ENCODE results near the gene ABCA7.

ABCA7 gene

GRCh38 chr19:1101337-1101698 lies 61.4 kb downstream of the ABCA7 start:
- H3K4me2 ChIP-seq (ENCODE audit: low read length, poor library complexity, severe bottlenecking) = peak overlapping the region; percentile 40
- H4K8ac ChIP-seq (ENCODE audit: low read length) = peak overlapping the region; percentile 69
- WGBS = 49% methylated on average over 9 of the region's 9 CpGs

DNA sequence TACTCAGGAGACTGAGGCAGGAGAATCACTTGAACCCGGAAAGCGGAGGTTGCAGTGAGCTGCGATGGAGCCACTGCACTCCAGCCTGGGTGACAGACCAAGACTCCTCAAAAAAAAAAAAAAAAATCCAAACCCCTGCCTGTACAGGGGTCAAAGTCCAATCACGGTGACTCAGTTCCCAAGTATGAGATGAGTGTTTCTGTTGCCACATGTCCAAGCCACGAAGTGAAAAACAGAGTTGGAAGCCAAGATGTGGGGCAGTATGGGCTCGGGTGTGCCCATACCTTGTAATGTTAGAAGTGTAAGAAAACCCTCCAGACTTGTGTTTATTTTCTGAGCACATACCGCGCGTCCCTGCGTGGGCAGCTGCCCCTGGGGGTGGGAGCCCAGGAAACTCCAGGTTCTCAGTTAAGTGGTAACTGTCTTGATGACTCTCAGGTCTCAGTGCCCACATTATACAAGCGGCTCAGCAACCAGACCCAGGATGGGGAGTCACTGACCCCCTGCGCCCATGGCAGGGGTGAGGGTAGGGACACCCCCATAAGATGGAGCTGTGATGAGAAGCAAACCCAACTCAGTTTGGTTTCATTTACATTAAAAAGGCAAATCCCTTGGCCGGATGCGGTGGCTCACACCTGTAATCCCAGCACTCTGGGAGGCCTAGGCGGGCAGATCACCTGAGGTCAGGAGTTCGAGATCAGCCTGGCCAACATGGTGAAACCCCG lies 62.7 kb downstream of the ABCA7 start:
- H3K27ac ChIP-seq (ENCODE audit: low read length, poor library complexity, severe bottlenecking) = peak overlapping the region; percentile 99
- peak overlapping the region; percentile 52 for H4K8ac ChIP-seq (ENCODE audit: low read length)
- H3K9me3 ChIP-seq (ENCODE audit: control insufficient read depth, low read length) = peaks cover 3% of the 10 kb centered on the region
- 31% methylated on average over 15 of the region's 17 CpGs for WGBS
- peak overlapping the region in 1 of 2 experiments; percentile 57 for H3K14ac ChIP-seq (ENCODE audit: low read length in 2 of 2)
- peak; percentile 99 for DNase-seq
- H3K4me3 ChIP-seq (ENCODE audit: insufficient read depth in 1 of 2, low read depth in 1 of 2, low read length in 2 of 2) = peak overlapping the region in 1 of 2 experiments; percentile 60
- peaks cover 40% of the 10 kb centered on the region for H3K4me1 ChIP-seq (ENCODE audit: control insufficient read depth, insufficient read depth, low read depth, low read length)
- H3K18ac ChIP-seq (ENCODE audit: low read depth in 1 of 2, low read length in 2 of 2) = peak overlapping the region; percentile 93 to 94
- peak overlapping the region; percentile 77 to 82 for H3K4ac ChIP-seq (ENCODE audit: low read depth in 1 of 2, low read length in 2 of 2)
- H3K9ac ChIP-seq (ENCODE audit: low read length) = peak overlapping the region; percentile 89
- H2BK12ac ChIP-seq (ENCODE audit: low read length in 2 of 2) = peak overlapping the region; percentile 90 to 96
- H4K91ac ChIP-seq (ENCODE audit: low read length) = peak overlapping the region; percentile 70
- peak overlapping the region; percentile 28 for H3K4me2 ChIP-seq (ENCODE audit: low read length, poor library complexity, severe bottlenecking)
- H3K36me3 ChIP-seq (ENCODE audit: control insufficient read depth in 1 of 2, insufficient read depth in 2 of 2, low read depth in 1 of 2, low read length in 2 of 2) = peaks cover 15 to 27% of the 10 kb centered on the region in 2 experiments
- peak overlapping the region in 1 of 2 experiments; percentile 74 for H3K23ac ChIP-seq (ENCODE audit: low read length in 2 of 2)
- no peak overlapping the region for H2BK120ac ChIP-seq (ENCODE audit: low read depth, low read length)
- no peaks in the 10 kb centered on the region for H3K27me3 ChIP-seq (ENCODE audit: control insufficient read depth in 1 of 2, insufficient read depth in 1 of 2, low read length in 2 of 2)
- H2BK5ac ChIP-seq (ENCODE audit: low read depth, low read length, poor library complexity, severe bottlenecking) = peak overlapping the region; percentile 93
- peak overlapping the region; percentile 94 for H2AK5ac ChIP-seq (ENCODE audit: low read length, severe bottlenecking)
- peak overlapping the region; percentile 49 for H2BK15ac ChIP-seq (ENCODE audit: low read depth, poor library complexity, severe bottlenecking)
- peaks cover 3% of the 10 kb centered on the region for H3K79me1 ChIP-seq (replicated peaks; ENCODE audit: low read length, poor library complexity, severe bottlenecking)
- no peak overlapping the region for H2AFZ ChIP-seq (ENCODE audit: low read depth, low read length)

More at GRCh38 chr19:1101337-1101698, 61.4 kb downstream of the ABCA7 start:
- Histone ChIP-seq H3K18ac (ENCODE audit: low read depth in 1 of 2, low read length in 2 of 2) (peak overlapping the region; percentile 93 to 94), H4K91ac (ENCODE audit: low read length) (peak overlapping the region; percentile 47), H2AFZ (ENCODE audit: low read depth, low read length) (no peak overlapping the region), H2BK12ac (ENCODE audit: low read length in 2 of 2) (peak overlapping the region; percentile 67 to 97), H3K27ac (ENCODE audit: low read length, poor library complexity, severe bottlenecking) (peak overlapping the region; percentile 99), H3K9ac (ENCODE audit: low read length) (peak overlapping the region; percentile 89), H3K4me3 (ENCODE audit: insufficient read depth in 1 of 2, low read depth in 1 of 2, low read length in 2 of 2) (no peak overlapping the region), H2BK120ac (ENCODE audit: low read depth, low read length) (peak overlapping the region; percentile 99), H3K23ac (ENCODE audit: low read length in 2 of 2) (no peak overlapping the region), H3K36me3 (ENCODE audit: control insufficient read depth in 1 of 2, insufficient read depth in 2 of 2, low read depth in 1 of 2, low read length in 2 of 2) (peaks cover 6 to 14% of the 10 kb centered on the region in 2 experiments), H2BK15ac (ENCODE audit: low read depth, poor library complexity, severe bottlenecking) (peak overlapping the region; percentile 99), H2BK5ac (ENCODE audit: low read depth, low read length, poor library complexity, severe bottlenecking) (peak overlapping the region; percentile 80), H3K14ac (ENCODE audit: low read length in 2 of 2) (no peak overlapping the region), H3K9me3 (ENCODE audit: control insufficient read depth, low read length) (peaks cover 3% of the 10 kb centered on the region), H3K27me3 (ENCODE audit: control insufficient read depth in 1 of 2, insufficient read depth in 1 of 2, low read length in 2 of 2) (no peaks in the 10 kb centered on the region), H3K4me1 (ENCODE audit: control insufficient read depth, insufficient read depth, low read depth, low read length) (peaks cover 30% of the 10 kb centered on the region), H2AK5ac (ENCODE audit: low read length, severe bottlenecking) (peak overlapping the region; percentile 90), H3K79me1 (replicated peaks; ENCODE audit: low read length, poor library complexity, severe bottlenecking) (peaks cover 2% of the 10 kb centered on the region), H3K4ac (ENCODE audit: low read depth in 1 of 2, low read length in 2 of 2) (peak overlapping the region; percentile 24 to 90)
- no peak for DNase-seq

- peak overlapping the region; percentile 99 for H3K27ac ChIP-seq (ENCODE audit: low read length, poor library complexity, severe bottlenecking)
- H4K8ac ChIP-seq (ENCODE audit: low read length) = peak overlapping the region; percentile 69
- peak overlapping the region; percentile 56 for H3K4me2 ChIP-seq (ENCODE audit: low read length, poor library complexity, severe bottlenecking)
- H3K27me3 ChIP-seq (ENCODE audit: control insufficient read depth in 1 of 2, insufficient read depth in 1 of 2, low read length in 2 of 2) = no peaks in the 10 kb centered on the region
- H3K9me3 ChIP-seq (ENCODE audit: control insufficient read depth, low read length) = peaks cover 3% of the 10 kb centered on the region
- H4K91ac ChIP-seq (ENCODE audit: low read length) = peak overlapping the region; percentile 90
- peak overlapping the region; percentile 67 for H2BK5ac ChIP-seq (ENCODE audit: low read depth, low read length, poor library complexity, severe bottlenecking)
- peak overlapping the region; percentile 68 for H2BK120ac ChIP-seq (ENCODE audit: low read depth, low read length)
- no peak overlapping the region for H2AFZ ChIP-seq (ENCODE audit: low read depth, low read length)
- 61% methylated on average over 19 of the region's 20 CpGs for WGBS
- H2BK15ac ChIP-seq (ENCODE audit: low read depth, poor library complexity, severe bottlenecking) = no peak overlapping the region
- H3K9ac ChIP-seq (ENCODE audit: low read length) = peak overlapping the region; percentile 89
- H3K79me1 ChIP-seq (replicated peaks; ENCODE audit: low read length, poor library complexity, severe bottlenecking) = peaks cover 3% of the 10 kb centered on the region
- DNase-seq = peak; percentile 35
- H3K4me1 ChIP-seq (ENCODE audit: control insufficient read depth, insufficient read depth, low read depth, low read length) = peaks cover 40% of the 10 kb centered on the region
- peak overlapping the region; percentile 94 to 95 for H3K18ac ChIP-seq (ENCODE audit: low read depth in 1 of 2, low read length in 2 of 2)
- H3K14ac ChIP-seq (ENCODE audit: low read length in 2 of 2) = no peak overlapping the region
- H3K36me3 ChIP-seq (ENCODE audit: control insufficient read depth in 1 of 2, insufficient read depth in 2 of 2, low read depth in 1 of 2, low read length in 2 of 2) = peaks cover 15 to 34% of the 10 kb centered on the region in 2 experiments
- H2AK5ac ChIP-seq (ENCODE audit: low read length, severe bottlenecking) = peak overlapping the region; percentile 91
- peak overlapping the region in 1 of 2 experiments; percentile 91 for H3K23ac ChIP-seq (ENCODE audit: low read length in 2 of 2)
- peak overlapping the region in 1 of 2 experiments; percentile 64 for H3K4me3 ChIP-seq (ENCODE audit: insufficient read depth in 1 of 2, low read depth in 1 of 2, low read length in 2 of 2)
- peak overlapping the region; percentile 71 to 91 for H3K4ac ChIP-seq (ENCODE audit: low read depth in 1 of 2, low read length in 2 of 2)
- peak overlapping the region; percentile 29 to 96 for H2BK12ac ChIP-seq (ENCODE audit: low read length in 2 of 2)
Observed at GRCh38 chr19:1103132-1103707, 63.3 kb downstream of the ABCA7 start.

GRCh38 chr19:1103708-1104310 lies 63.9 kb downstream of the ABCA7 start, which contains the start of gene GPX4:
Gene GPX4, plus strand, starts transcription at chr19:1103994. Its CDS starts 50 bp downstream, at chr19:1104044.
- Histone ChIP-seq H2BK5ac (ENCODE audit: low read depth, low read length, poor library complexity, severe bottlenecking) (peak within 1 kb of the TSS; percentile 93), H4K8ac (ENCODE audit: low read length) (peak within 1 kb of the TSS; percentile 85), H3K4me2 (ENCODE audit: low read length, poor library complexity, severe bottlenecking) (peak within 1 kb of the TSS; percentile 67), H2AFZ (ENCODE audit: low read depth, low read length) (no peak within 1 kb of the TSS), H4K91ac (ENCODE audit: low read length) (peak within 1 kb of the TSS; percentile 99), H3K14ac (ENCODE audit: low read length in 2 of 2) (peak within 1 kb of the TSS; percentile 57 to 78), H2BK12ac (ENCODE audit: low read length in 2 of 2) (peak within 1 kb of the TSS; percentile 90 to 96), H3K4ac (ENCODE audit: low read depth in 1 of 2, low read length in 2 of 2) (peak within 1 kb of the TSS; percentile 98), H2BK15ac (ENCODE audit: low read depth, poor library complexity, severe bottlenecking) (peak within 1 kb of the TSS; percentile 93), H3K36me3 (ENCODE audit: control insufficient read depth in 1 of 2, insufficient read depth in 2 of 2, low read depth in 1 of 2, low read length in 2 of 2) (peaks cover 18 to 39% of the 10 kb centered on the region in 2 experiments), H3K18ac (ENCODE audit: low read depth in 1 of 2, low read length in 2 of 2) (peak within 1 kb of the TSS; percentile 94 to 95), H3K23ac (ENCODE audit: low read length in 2 of 2) (peak within 1 kb of the TSS in 1 of 2 experiments; percentile 91), H3K4me3 (ENCODE audit: insufficient read depth in 1 of 2, low read depth in 1 of 2, low read length in 2 of 2) (peak within 1 kb of the TSS; percentile 82 to 83), H3K9ac (ENCODE audit: low read length) (peak within 1 kb of the TSS; percentile 89), H3K4me1 (ENCODE audit: control insufficient read depth, insufficient read depth, low read depth, low read length) (peaks cover 40% of the 10 kb centered on the region), H3K27me3 (ENCODE audit: control insufficient read depth in 1 of 2, insufficient read depth in 1 of 2, low read length in 2 of 2) (no peaks in the 10 kb centered on the region), H3K9me3 (ENCODE audit: control insufficient read depth, low read length) (peaks cover 3% of the 10 kb centered on the region), H3K79me1 (replicated peaks; ENCODE audit: low read length, poor library complexity, severe bottlenecking) (peaks cover 5% of the 10 kb centered on the region), H3K27ac (ENCODE audit: low read length, poor library complexity, severe bottlenecking) (peak within 1 kb of the TSS; percentile 99), H2AK5ac (ENCODE audit: low read length, severe bottlenecking) (peak within 1 kb of the TSS; percentile 94), H2BK120ac (ENCODE audit: low read depth, low read length) (peak within 1 kb of the TSS; percentile 99)
- WGBS = under 1% methylated on average over 50 of the region's 75 CpGs
- DNase-seq = peak; percentile 99

Data from mesenchymal stem cell (in vitro differentiated cells and primary cell).